Sigmoid colon (tissue), 4 donors: ENCODE data around the gene ZBTB1.

Source experiments
- CTCF ChIP-seq, 4 experiments: fragments of 450-650 bp in 3 of 4; fragments of 200-600 bp in 1 of 4; IDR thresholded peaks; one replicate each; pipeline ENCODE4 v1.5.1; 2016 to 2019; ENCODE audit warnings: antibody characterized with exemption in 4 of 4, mild to moderate bottlenecking in 3 of 4, moderate library complexity in 2 of 4
- EP300 ChIP-seq, 4 donors: sonication (generic); formaldehyde crosslinking; IDR thresholded peaks; one replicate each; pipeline ENCODE4 v1.6.1; 2017; ENCODE audit warnings: antibody characterized with exemption in 4 of 4
- POLR2A ChIP-seq, 2 donors: fragments of 450-650 bp; IDR thresholded peaks; one replicate each; pipeline ENCODE4 v1.6.1; 2016; ENCODE audit warnings: antibody characterized with exemption in 2 of 2, mild to moderate bottlenecking in 2 of 2, moderate library complexity in 2 of 2
- POLR2AphosphoS5 ChIP-seq, 4 donors: sonication (generic); formaldehyde crosslinking; IDR thresholded peaks; one replicate each; pipeline ENCODE4 v1.6.1; 2017; ENCODE audit warnings: antibody characterized with exemption in 4 of 4

GRCh38 chr14:64474041-64474440 lies 30.5 kb upstream of the ZBTB1 start:
- no peak for TF ChIP-seq CTCF (IDR thresholded peaks at IDR 0.05)
- TF ChIP-seq POLR2AphosphoS5 (IDR thresholded peaks at IDR 0.05), result no peak
- no peak for TF ChIP-seq EP300 (IDR thresholded peaks at IDR 0.05)
- TF ChIP-seq POLR2A (IDR thresholded peaks at IDR 0.05), result no peak
